ENCODE data around the gene SUSD4. TPM values are rescaled to one million over a fixed set of nuclear protein-coding genes. Genes with fewer than 3 reads are reported as not detected.

Gene SUSD4
- total RNA-seq, 1 experiment from 2014 or later, result 3.5 TPM

DNA sequence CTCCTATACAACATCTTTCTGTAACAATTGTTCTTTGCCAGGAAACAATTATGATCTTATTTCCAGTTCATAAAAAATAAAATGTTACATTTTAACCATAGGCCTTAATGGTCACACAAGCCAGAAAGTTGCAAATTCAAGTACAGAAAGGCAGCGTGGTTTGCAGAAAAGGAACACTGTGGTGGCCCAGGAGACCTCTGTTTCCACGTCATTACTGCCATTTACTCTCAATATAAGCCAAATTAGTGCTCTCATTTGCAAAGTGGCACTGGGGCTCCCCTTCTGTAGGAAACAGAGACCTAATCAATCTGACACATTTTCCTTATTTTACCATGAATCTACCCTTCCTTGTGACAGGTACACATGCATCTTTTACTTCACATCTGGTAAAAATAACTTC is 141.6 kb downstream of the SUSD4 start:
- no peak overlapping the region for H3K56ac ChIP-seq (ENCODE audit: insufficient read length, low read depth, low read length)
- no peak overlapping the region for H3K23ac ChIP-seq (ENCODE audit: insufficient read length, low read depth, low read length)
- Mint-ChIP-seq H3K27ac (no peak overlapping the region), H3K27me3 (ENCODE audit: low read depth) (peaks cover 21% of the 10 kb centered on the region), H3K36me3 (ENCODE audit: insufficient read depth in 1 of 3, low read depth in 3 of 3) (peaks cover 4 to 13% (median 11%) of the 10 kb centered on the region in 3 experiments), H3K4me1 (no peaks in the 10 kb centered on the region), H3K4me3 (no peak overlapping the region), H3K9me3 (peaks cover 17 to 19% of the 10 kb centered on the region in 2 experiments)
- no peaks in the 10 kb centered on the region for H3K4me1 ChIP-seq (ENCODE audit: insufficient read depth, low read length)
- H2BK5ac ChIP-seq (ENCODE audit: insufficient read length, low read length), result no peak overlapping the region
- H3K14ac ChIP-seq (ENCODE audit: insufficient read depth, low read length), result no peak overlapping the region
- no peak overlapping the region for H2AK5ac ChIP-seq (ENCODE audit: insufficient read length, low read length)
- no peak overlapping the region for H2AFZ ChIP-seq (ENCODE audit: low read length)
- no peak overlapping the region for H3K4ac ChIP-seq (ENCODE audit: low read depth, low read length)
- no peak overlapping the region for H3K18ac ChIP-seq (ENCODE audit: insufficient read length, low read depth, low read length)
- no peaks in the 10 kb centered on the region for H3K27me3 ChIP-seq (ENCODE audit: insufficient read depth, low read length)
- H3K27ac ChIP-seq (ENCODE audit: insufficient read length, low read depth, low read length), result no peak overlapping the region
- no peak overlapping the region for H2BK20ac ChIP-seq (ENCODE audit: low read depth, low read length, poor library complexity, severe bottlenecking)
- peaks cover 11% of the 10 kb centered on the region for H3K9me3 ChIP-seq (ENCODE audit: control insufficient read depth, low read depth, low read length)
- no peaks in the 10 kb centered on the region for H3K79me1 ChIP-seq (ENCODE audit: insufficient read depth, low read depth, low read length, poor library complexity, severe bottlenecking)
- H2BK12ac ChIP-seq (ENCODE audit: insufficient read length, low read depth, low read length), result no peak overlapping the region
- H3K4me2 ChIP-seq (ENCODE audit: insufficient read depth, insufficient read length, low read length), result no peak overlapping the region
- H4K91ac ChIP-seq (ENCODE audit: insufficient read length, low read depth, low read length), result no peak overlapping the region
- H4K20me1 ChIP-seq (ENCODE audit: control insufficient read depth, insufficient read depth, insufficient read length), result no peaks in the 10 kb centered on the region
- no peak overlapping the region for H4K5ac ChIP-seq (ENCODE audit: insufficient read length, low read depth, low read length)
- H3K79me2 ChIP-seq (ENCODE audit: insufficient read depth, low read length), result no peaks in the 10 kb centered on the region
- no peak overlapping the region for H2BK15ac ChIP-seq (ENCODE audit: low read depth, low read length)
- no peak for DNase-seq
- H2BK120ac ChIP-seq (ENCODE audit: low read depth, low read length, poor library complexity, severe bottlenecking), result no peak overlapping the region
- H4K8ac ChIP-seq (replicated peaks; ENCODE audit: insufficient read length, low read depth, low read length), result no peak overlapping the region
- no CpG with 5 or more reads among the region's 2 CpGs for WGBS (ENCODE audit: extremely low coverage, insufficient read length, low lambda C conversion rate)
- H3T11ph ChIP-seq (ENCODE audit: low read length), result no peak overlapping the region
- TF ChIP-seq, protein P1, sequence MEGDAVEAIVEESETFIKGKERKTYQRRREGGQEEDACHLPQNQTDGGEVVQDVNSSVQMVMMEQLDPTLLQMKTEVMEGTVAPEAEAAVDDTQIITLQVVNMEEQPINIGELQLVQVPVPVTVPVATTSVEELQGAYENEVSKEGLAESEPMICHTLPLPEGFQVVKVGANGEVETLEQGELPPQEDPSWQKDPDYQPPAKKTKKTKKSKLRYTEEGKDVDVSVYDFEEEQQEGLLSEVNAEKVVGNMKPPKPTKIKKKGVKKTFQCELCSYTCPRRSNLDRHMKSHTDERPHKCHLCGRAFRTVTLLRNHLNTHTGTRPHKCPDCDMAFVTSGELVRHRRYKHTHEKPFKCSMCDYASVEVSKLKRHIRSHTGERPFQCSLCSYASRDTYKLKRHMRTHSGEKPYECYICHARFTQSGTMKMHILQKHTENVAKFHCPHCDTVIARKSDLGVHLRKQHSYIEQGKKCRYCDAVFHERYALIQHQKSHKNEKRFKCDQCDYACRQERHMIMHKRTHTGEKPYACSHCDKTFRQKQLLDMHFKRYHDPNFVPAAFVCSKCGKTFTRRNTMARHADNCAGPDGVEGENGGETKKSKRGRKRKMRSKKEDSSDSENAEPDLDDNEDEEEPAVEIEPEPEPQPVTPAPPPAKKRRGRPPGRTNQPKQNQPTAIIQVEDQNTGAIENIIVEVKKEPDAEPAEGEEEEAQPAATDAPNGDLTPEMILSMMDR (conservative IDR thresholded peaks at IDR 0.05), result no peak
- H3K23me2 ChIP-seq (ENCODE audit: insufficient read length, low read depth, low read length, poor library complexity, severe bottlenecking), result no peaks in the 10 kb centered on the region
- no peak overlapping the region for H3K9ac ChIP-seq (ENCODE audit: extremely low read depth, insufficient read length, low read length)
